Right cardiac atrium (tissue), 5 donors: Measurements from ENCODE around the gene NRGN. TPM values are rescaled to one million over a fixed set of nuclear protein-coding genes. Genes with fewer than 3 reads are reported as not detected.

Experiments used
- ATAC-seq, 2 donors: fragments of 200-7000 bp; cut with Tn5 transposase; one replicate each; pipeline versions ENCODE4 v1.8.0 to v1.9.1; 2020; ENCODE audit warnings: moderate library complexity in 2 of 2, mild to moderate bottlenecking in 1 of 2
- DNase-seq, 3 donors: peaks; one replicate each; pipeline ENCODE4 v3.0.0-alpha.2; 2020
- H3K27ac ChIP-seq: one replicate; pipeline ENCODE4 v1.5.1; 2013; ENCODE audit warnings: mild to moderate bottlenecking, low read length, control low read depth, moderate library complexity
- H3K27me3 ChIP-seq: one replicate; pipeline ENCODE4 v1.6.1; 2013; ENCODE audit not compliant: control insufficient read depth, insufficient read depth
- H3K4me1 ChIP-seq: one replicate; pipeline ENCODE4 v1.6.1; 2013; ENCODE audit warnings: low read length; ENCODE audit not compliant: control insufficient read depth, insufficient read depth
- H3K4me3 ChIP-seq: one replicate; pipeline ENCODE4 v1.5.1; 2013; ENCODE audit warnings: low read length, control low read depth
- H3K9me3 ChIP-seq: one replicate; pipeline ENCODE4 v1.6.1; 2013; ENCODE audit warnings: low read length; ENCODE audit not compliant: control insufficient read depth
- WGBS: extraction: QIAGEN DNeasy Blood & Tissue Kit; methylation state at CpG from one replicate; pipeline ENCODE4 v1.1.7; 2013; 5-methylcytosine and 5-hydroxymethylcytosine counted together
- intact Hi-C, 4 donors: fragments of 100-400 bp; cut with DNase I; formaldehyde crosslinking; loops; one replicate each; pipeline versions ENCODE4 v1.11.0 to v1.14.0; 2022 to 2023
- polyA plus RNA-seq: library from polyadenylated mRNA; stranded (reverse); fragments of 200-250 nt; gene quantifications from one replicate; pipeline ENCODE4 v1.2.3, GENCODE V29; 2013
- total RNA-seq, 4 donors: library from RNA; stranded (reverse); fragmentation: NEBNext Ultra II Directional; extraction: Animal tissue kit (Norgen Biotek cat#: 25700); gene quantifications; one replicate each; pipeline ENCODE4 v1.2.1, GENCODE V29; 2021
- donor health status: healthy with polysubstance abuse.
- donor health status: DM: no; HTN: yes; CAD: no.
- donor health status: DM: no; HTN: no; CAD: no.
- donor health status: DM: no; HTN: yes; CAD: no; lungs with severe emphysema.
- donor health status: DM: yes; HTN: yes; CAD: no.

NRGN gene
- total and polyA plus RNA-seq, 5 donors, result 5.3 to 16.0 (median 10.7) TPM

GRCh38 chr11:124791626-124792341, 52.0 kb downstream of the NRGN start:
- Histone ChIP-seq H3K27ac (no peak overlapping the region), H3K9me3 (no peaks in the 10 kb centered on the region), H3K4me3 (no peak overlapping the region), H3K27me3 (no peaks in the 10 kb centered on the region), H3K4me1 (no peaks in the 10 kb centered on the region)
- 91% methylated on average over 4 of the region's 4 CpGs for WGBS
- no peak for ATAC-seq
- intact Hi-C loops, result no loop called here
- DNase-seq, result no peak

DNA sequence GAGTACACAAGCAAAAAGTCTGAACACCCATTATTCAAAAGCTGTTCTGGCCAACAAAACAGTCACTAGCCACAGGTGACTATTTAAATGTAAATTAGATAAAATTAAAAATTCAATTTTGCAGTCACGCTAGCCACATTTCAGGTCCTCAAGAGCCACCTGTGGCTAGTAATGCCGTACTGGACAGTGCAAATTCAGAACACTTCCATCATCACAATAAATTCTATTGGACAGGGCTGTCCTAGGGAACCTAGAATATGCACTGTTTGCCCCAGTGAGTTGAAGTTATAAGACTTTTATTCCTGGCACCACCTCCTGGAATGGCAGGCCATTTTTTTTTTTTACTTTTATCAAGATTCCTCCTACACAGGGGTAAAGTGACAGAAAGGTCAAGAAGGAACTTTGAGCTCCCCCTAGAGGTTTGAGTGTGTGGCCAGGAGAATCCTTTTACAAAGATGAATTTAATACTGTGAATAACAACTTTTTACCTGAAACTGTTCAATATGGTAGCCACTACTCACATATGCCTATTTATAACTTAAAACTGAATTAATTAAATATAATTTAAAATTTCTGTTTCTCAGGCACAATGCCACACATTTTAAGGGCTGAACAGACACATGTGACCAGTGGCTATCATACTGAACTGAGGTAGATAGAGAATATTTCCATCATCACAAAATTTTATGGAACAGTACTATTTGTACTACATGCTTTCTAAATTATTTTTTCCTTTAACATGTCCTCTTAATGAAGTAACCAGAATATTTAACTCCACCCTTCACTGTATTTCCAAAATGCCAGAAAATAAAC, 53.9 kb downstream of the NRGN start:
- WGBS, result 86% methylated on average over 2 of the region's 2 CpGs
- intact Hi-C loops, result no loop called here
- H3K9me3 ChIP-seq, result no peaks in the 10 kb centered on the region
- H3K27ac ChIP-seq, result no peak overlapping the region
- H3K4me3 ChIP-seq, result no peak overlapping the region
- H3K27me3 ChIP-seq, result no peaks in the 10 kb centered on the region
- ATAC-seq (peak; percentile 51 to 66), DNase-seq (no peak)
- H3K4me1 ChIP-seq, result no peaks in the 10 kb centered on the region

DNA sequence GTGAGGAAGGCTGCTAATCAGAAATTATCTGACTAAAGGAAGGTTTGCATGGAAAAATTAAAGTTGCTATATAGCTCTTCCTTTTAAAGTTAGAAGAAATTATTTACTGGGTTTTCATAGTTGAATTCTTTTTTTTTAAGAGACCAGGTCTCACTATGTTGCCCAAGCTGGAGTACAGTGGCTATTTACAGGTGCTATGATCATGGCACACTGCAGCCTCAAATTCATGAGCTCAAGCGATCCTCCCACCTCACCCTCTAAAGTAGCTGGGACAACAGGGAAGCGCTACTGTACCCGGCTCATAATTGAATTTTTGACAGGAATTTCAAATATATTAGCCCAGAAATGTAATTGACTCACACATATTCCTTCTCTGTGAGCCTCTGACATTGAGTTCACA, 56.6 kb downstream of the NRGN start:
- ATAC-seq (no peak), DNase-seq (no peak)
- 84% methylated on average over 3 of the region's 3 CpGs for WGBS
- Histone ChIP-seq H3K4me1 (peaks cover 4% of the 10 kb centered on the region), H3K27ac (no peak overlapping the region), H3K27me3 (no peaks in the 10 kb centered on the region), H3K4me3 (no peak overlapping the region), H3K9me3 (no peaks in the 10 kb centered on the region)
- intact Hi-C loops, result no loop called here

Other genes starting within 250 kb of the NRGN start
- not detected for gene OR8B12, start 196.3 kb upstream of the NRGN start, total RNA-seq
- not detected for gene OR8B12, start 196.3 kb upstream of the NRGN start, polyA plus RNA-seq
- gene OR8A1, start 169.9 kb upstream of the NRGN start, total RNA-seq, result not detected
- not detected for gene OR8A1, start 169.9 kb upstream of the NRGN start, polyA plus RNA-seq
- gene PANX3, start 128.5 kb upstream of the NRGN start, total RNA-seq, result not detected
- not detected for gene PANX3, start 128.5 kb upstream of the NRGN start, polyA plus RNA-seq
- gene TBRG1, start 117.1 kb upstream of the NRGN start, total RNA-seq, result 10 to 100 TPM; 22.7 to 28.6 (median 26.5) TPM
- 17.9 TPM for gene TBRG1, start 117.1 kb upstream of the NRGN start, polyA plus RNA-seq
- gene SIAE, start 66.2 kb upstream of the NRGN start, total RNA-seq, result 10 to 100 TPM; 43.4 to 72.6 (median 53.9) TPM
- 44.6 TPM for gene SIAE, start 66.2 kb upstream of the NRGN start, polyA plus RNA-seq
- 1 to 10 TPM; 2.3 to 4.0 (median 3.0) TPM for gene SPA17, start 66.0 kb upstream of the NRGN start, total RNA-seq
- 7.9 TPM for gene SPA17, start 66.0 kb upstream of the NRGN start, polyA plus RNA-seq
- 1 to 10 TPM in 3 of 4 donors, under 1 TPM in 1; 0.97 to 1.4 (median 1.0) TPM for gene VSIG2, start 12.3 kb downstream of the NRGN start, total RNA-seq
- gene VSIG2, start 12.3 kb downstream of the NRGN start, polyA plus RNA-seq, result 0.43 TPM
- gene ESAM, start 22.3 kb downstream of the NRGN start, total RNA-seq, result 10 to 100 TPM; 31.2 to 49.8 (median 41.9) TPM
- 51.8 TPM for gene ESAM, start 22.3 kb downstream of the NRGN start, polyA plus RNA-seq
- 1 to 10 TPM; 3.5 to 6.7 (median 5.3) TPM for gene MSANTD2, start 60.5 kb downstream of the NRGN start, total RNA-seq
- gene MSANTD2, start 60.5 kb downstream of the NRGN start, polyA plus RNA-seq, result 3.8 TPM
- gene ROBO3, start 125.5 kb downstream of the NRGN start, total RNA-seq, result 10 to 100 TPM in 2 of 4 donors, 1 to 10 TPM in 2; 9.8 to 11.0 (median 10.2) TPM
- gene ROBO3, start 125.5 kb downstream of the NRGN start, polyA plus RNA-seq, result 15.4 TPM
- 10 to 100 TPM; 11.7 to 17.4 (median 15.0) TPM for gene ROBO4, start 157.9 kb downstream of the NRGN start, total RNA-seq
- 16.8 TPM for gene ROBO4, start 157.9 kb downstream of the NRGN start, polyA plus RNA-seq
- gene HEPN1, start 179.3 kb downstream of the NRGN start, total RNA-seq, result not detected
- not detected for gene HEPN1, start 179.3 kb downstream of the NRGN start, polyA plus RNA-seq
- 1 to 10 TPM in 1 of 4 donors, under 1 TPM in 3; 0.26 to 1.9 (median 0.38) TPM for gene HEPACAM, start 196.1 kb downstream of the NRGN start, total RNA-seq
- gene HEPACAM, start 196.1 kb downstream of the NRGN start, polyA plus RNA-seq, result 0.43 TPM
- under 1 TPM; 0.17 to 0.47 (median 0.33) TPM for gene CCDC15, start 214.3 kb downstream of the NRGN start, total RNA-seq
- gene CCDC15, start 214.3 kb downstream of the NRGN start, polyA plus RNA-seq, result 0.09 TPM